CD4-positive, alpha-beta memory T cell (primary cell): ENCODE results near the gene ATP2B1. TPM values are rescaled to one million over a fixed set of nuclear protein-coding genes. Genes with fewer than 3 reads are reported as not detected.
"Not testable (repeated sequence)": the region's sequence is repeated elsewhere in the genome, so short reads cannot be mapped to it uniquely, and the experiment has no call there.

Experiments
- CTCF ChIA-PET: fragments of 350-600 bp; sonication (Branson Sonifier 250); formaldehyde crosslinking; loops from one replicate; lab custom pipeline; 2021; ENCODE audit warnings: inconsistent platforms; ENCODE audit not compliant: partially characterized antibody; lab: Charles Lee
- POLR2A ChIA-PET: fragments of 350-600 bp; sonication (Branson Sonifier 250); formaldehyde crosslinking; loops from one replicate; lab custom pipeline; 2021; ENCODE audit not compliant: partially characterized antibody; lab: Charles Lee
- DNase-seq, 5 donors: peaks; one replicate each; pipeline versions ENCODE4 v3.0.0 to v3.0.0-alpha.2; 2020 to 2022; ENCODE audit warnings: mixed read lengths in 1 of 5
- H3K27ac ChIP-seq: one replicate; pipeline ENCODE4 v1.7.0; 2013; ENCODE audit warnings: low read depth, low read length
- H3K27me3 ChIP-seq: 2 replicates; pipeline ENCODE4 v1.7.0; 2013; ENCODE audit warnings: mild to moderate bottlenecking, low read length, moderate library complexity; ENCODE audit not compliant: insufficient read depth
- H3K36me3 ChIP-seq: 2 replicates; pipeline ENCODE4 v1.7.0; 2013; ENCODE audit warnings: mild to moderate bottlenecking, low read length, moderate library complexity; ENCODE audit not compliant: insufficient read depth
- H3K4me1 ChIP-seq: 2 replicates; pipeline ENCODE4 v1.7.0; 2013; ENCODE audit warnings: mild to moderate bottlenecking, low read length, moderate library complexity; ENCODE audit not compliant: insufficient read depth
- H3K4me3 ChIP-seq, 2 donors: one replicate each; pipeline ENCODE4 v1.7.0; 2013; ENCODE audit warnings: low read length in 2 of 2, mild to moderate bottlenecking in 1 of 2
- H3K9me3 ChIP-seq, 2 donors: one replicate each; pipeline ENCODE4 v1.7.0; 2013; ENCODE audit warnings: low read length in 2 of 2, control low read depth in 1 of 2; ENCODE audit not compliant: control insufficient read depth in 1 of 2
- H3K27ac Mint-ChIP-seq, 7 donors: one replicate each; pipeline ENCODE4 v1.8.0; 2020 to 2021; ENCODE audit warnings: mixed read lengths in 7 of 7, mild to moderate bottlenecking in 6 of 7, inconsistent platforms in 3 of 7, moderate library complexity in 3 of 7
- H3K27me3 Mint-ChIP-seq, 2 donors: one replicate each; pipeline ENCODE4 v1.8.0; 2020 to 2021; ENCODE audit warnings: mixed read lengths in 2 of 2
- H3K36me3 Mint-ChIP-seq, 2 donors: one replicate each; pipeline ENCODE4 v1.8.0; 2020 to 2021; ENCODE audit warnings: mixed read lengths in 2 of 2, inconsistent platforms in 1 of 2, mild to moderate bottlenecking in 1 of 2
- H3K4me1 Mint-ChIP-seq, 4 donors: one replicate each; pipeline ENCODE4 v1.8.0; 2020 to 2021; ENCODE audit warnings: mixed read lengths in 4 of 4, mild to moderate bottlenecking in 1 of 4
- H3K4me3 Mint-ChIP-seq, 8 donors: one replicate each; pipeline ENCODE4 v1.8.0; 2020 to 2021; ENCODE audit warnings: mixed read lengths in 8 of 8, mild to moderate bottlenecking in 7 of 8, moderate library complexity in 6 of 8, inconsistent platforms in 3 of 8
- H3K9me3 Mint-ChIP-seq, 8 donors: one replicate each; pipeline ENCODE4 v1.8.0; 2020 to 2021; ENCODE audit warnings: mixed read lengths in 8 of 8, mild to moderate bottlenecking in 5 of 8, inconsistent platforms in 3 of 8, moderate library complexity in 1 of 8
- intact Hi-C: fragments of 100-400 bp; cut with micrococcal nuclease; formaldehyde crosslinking; loops from one replicate; pipeline ENCODE4 v1.15.1; 2023
- polyA plus RNA-seq, 2 donors: library from polyadenylated mRNA; unstranded; fragments of 300-500 nt; fragmentation: Illumina TruSeq; gene quantifications; one replicate each; pipeline ENCODE4 v1.2.3, GENCODE V29; 2021
- total RNA-seq, 2 experiments: library from RNA; stranded (reverse); gene quantifications; one replicate each; pipeline ENCODE4 v1.2.3, GENCODE V29; 2021

Gene ATP2B1
- total and polyA plus RNA-seq, 4 experiments from 2014 or later, result 57.3 to 86.0 (median 72.6) TPM

DNA sequence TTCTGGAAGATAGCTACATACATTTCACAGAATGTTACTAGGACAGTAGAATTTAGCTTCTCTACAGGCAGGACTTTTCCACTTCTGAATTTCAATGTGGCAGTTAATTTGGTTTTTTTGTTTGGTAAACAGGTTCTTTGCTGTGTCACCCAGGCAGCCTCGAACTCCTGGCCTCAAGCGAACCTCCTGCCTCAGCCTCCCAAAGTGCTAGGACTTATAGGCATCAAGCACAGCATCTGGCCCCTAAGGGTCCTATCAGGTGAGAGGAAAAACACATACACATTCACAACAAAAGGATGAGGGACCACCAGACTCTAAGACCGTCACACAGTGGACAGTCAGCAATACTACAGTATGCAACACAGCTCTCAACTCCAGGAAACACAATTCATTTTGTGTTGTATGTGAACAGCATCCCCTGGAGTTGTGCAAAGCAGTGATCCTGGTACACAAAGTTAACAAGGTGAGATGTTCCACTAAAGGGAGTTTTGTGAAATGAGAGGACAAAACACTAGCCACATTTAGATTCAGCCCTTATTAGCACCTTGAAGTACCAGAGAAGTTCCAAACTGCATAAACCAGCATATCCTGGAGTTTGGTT, 6.9 kb downstream of the ATP2B1 start:
- Mint-ChIP-seq H3K4me3 (peak overlapping the region in 3 of 8 donors; percentile 42 to 57 (median 55)), H3K27ac (peak overlapping the region in 3 of 7 donors; percentile 18 to 69 (median 38)), H3K4me1 (peaks cover 72 to 94% (median 85%) of the 10 kb centered on the region in 4 donors), H3K9me3 (no peaks in the 10 kb centered on the region), H3K36me3 (peaks cover 5 to 8% of the 10 kb centered on the region in 2 donors), H3K27me3 (no peaks in the 10 kb centered on the region)
- peaks cover 97% of the 10 kb centered on the region for H3K4me1 ChIP-seq
- no peak for DNase-seq
- intact Hi-C loops, result no loop called here
- no peaks in the 10 kb centered on the region for H3K36me3 ChIP-seq
- H3K9me3 ChIP-seq, result no peaks in the 10 kb centered on the region
- no peak overlapping the region for H3K27ac ChIP-seq
- H3K4me3 ChIP-seq, result no peak overlapping the region
- CTCF ChIA-PET, result interaction anchor here (0.9 to 1.4 kb wide), 3 partner anchors 13 to 682 kb away, joined by 3 read pairs; no protein-coding TSS in a partner anchor
- no peaks in the 10 kb centered on the region for H3K27me3 ChIP-seq
- POLR2A ChIA-PET, result interaction anchor here (0.5 to 10.6 kb wide), 3 partner anchors 8 to 159 kb away, joined by 3 to 296 read pairs (median 10); partner anchors contain the start of gene ATP2B1

DNA sequence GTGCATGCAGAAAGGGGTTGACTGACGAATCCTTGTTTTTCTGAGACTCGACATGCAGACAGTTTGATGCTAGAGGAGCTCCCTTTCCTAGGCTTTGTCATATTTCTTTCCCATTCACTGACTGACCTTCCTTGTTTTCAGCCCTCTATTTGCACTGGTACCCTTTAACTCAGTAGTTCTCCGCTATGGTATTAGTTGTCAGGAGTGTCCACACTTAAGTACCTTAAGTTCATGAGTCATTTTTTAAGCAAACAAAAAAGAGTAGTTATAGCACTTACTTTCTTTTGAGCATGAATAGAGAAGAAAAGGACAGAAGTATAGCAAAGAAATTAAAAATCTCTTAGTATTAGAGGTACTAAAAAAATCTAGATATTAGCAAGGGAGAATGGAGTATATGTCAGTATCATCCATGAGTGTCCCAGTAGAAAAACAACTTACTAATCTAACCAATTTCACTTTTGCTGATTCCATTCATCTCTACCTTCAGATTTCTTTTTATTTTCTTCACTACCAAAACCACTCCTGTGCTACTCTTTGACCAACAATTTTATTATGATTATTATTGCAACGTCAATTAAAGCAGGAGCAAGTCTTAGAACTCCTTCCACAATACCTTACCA, 8.3 kb downstream of the ATP2B1 start:
- Mint-ChIP-seq H3K27ac (peak overlapping the region in 2 of 7 donors; percentile 9), H3K36me3 (peaks cover 3 to 8% of the 10 kb centered on the region in 2 donors), H3K27me3 (no peaks in the 10 kb centered on the region), H3K4me3 (peak overlapping the region in 2 of 8 donors; percentile 7 to 9), H3K4me1 (peaks cover 67 to 92% (median 81%) of the 10 kb centered on the region in 4 donors), H3K9me3 (no peaks in the 10 kb centered on the region)
- Histone ChIP-seq H3K27ac (no peak overlapping the region), H3K36me3 (no peaks in the 10 kb centered on the region), H3K27me3 (no peaks in the 10 kb centered on the region), H3K4me3 (no peak overlapping the region), H3K9me3 (no peaks in the 10 kb centered on the region), H3K4me1 (peaks cover 96% of the 10 kb centered on the region)
- intact Hi-C loops, result no loop called here
- ChIA-PET CTCF (no interaction called here), POLR2A (interaction anchor here (2.1 kb wide), 1 partner anchor 9 kb away, joined by 10 read pairs; the partner anchor contains the start of gene ATP2B1)
- no peak for DNase-seq

DNA sequence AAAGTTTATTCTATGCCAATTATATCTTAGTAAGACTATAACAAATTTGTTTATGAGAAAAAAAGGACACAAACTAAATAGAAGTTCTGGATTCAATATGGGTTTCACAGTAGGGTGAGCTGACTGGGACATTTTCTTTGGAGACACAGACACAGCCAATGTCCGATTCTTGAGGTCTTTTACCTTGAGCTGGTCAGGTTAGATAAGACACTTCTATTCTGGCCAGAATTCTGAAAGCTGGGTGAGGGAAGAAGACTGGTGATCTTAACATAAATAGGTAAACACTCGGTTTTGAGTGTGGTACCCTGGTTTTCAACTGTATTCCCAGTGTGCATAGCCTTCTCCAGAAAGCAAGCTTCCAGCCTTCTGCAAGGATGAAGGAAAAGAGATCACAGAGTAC, 10.0 kb downstream of the ATP2B1 start:
- Histone ChIP-seq H3K4me1 (peaks cover 94% of the 10 kb centered on the region), H3K36me3 (no peaks in the 10 kb centered on the region), H3K4me3 (no peak overlapping the region), H3K27ac (no peak overlapping the region), H3K9me3 (no peaks in the 10 kb centered on the region), H3K27me3 (no peaks in the 10 kb centered on the region)
- Mint-ChIP-seq H3K9me3 (no peaks in the 10 kb centered on the region), H3K36me3 (peaks cover 3 to 8% of the 10 kb centered on the region in 2 donors), H3K27ac (peak overlapping the region in 1 of 7 donors; percentile 25), H3K27me3 (no peaks in the 10 kb centered on the region), H3K4me1 (peaks cover 68 to 92% (median 82%) of the 10 kb centered on the region in 4 donors), H3K4me3 (peak overlapping the region in 1 of 8 donors; percentile 5)
- no peak for DNase-seq
- CTCF ChIA-PET, result interaction anchor here (1.0 to 1.2 kb wide), 2 partner anchors 14 to 155 kb away, joined by 3 read pairs; no protein-coding TSS in a partner anchor
- intact Hi-C loops, result no loop called here
- POLR2A ChIA-PET, result interaction anchor here (1.5 to 3.0 kb wide), 2 partner anchors 11 to 251 kb away, joined by 3 to 18 read pairs; partner anchors contain the start of gene ATP2B1

DNA sequence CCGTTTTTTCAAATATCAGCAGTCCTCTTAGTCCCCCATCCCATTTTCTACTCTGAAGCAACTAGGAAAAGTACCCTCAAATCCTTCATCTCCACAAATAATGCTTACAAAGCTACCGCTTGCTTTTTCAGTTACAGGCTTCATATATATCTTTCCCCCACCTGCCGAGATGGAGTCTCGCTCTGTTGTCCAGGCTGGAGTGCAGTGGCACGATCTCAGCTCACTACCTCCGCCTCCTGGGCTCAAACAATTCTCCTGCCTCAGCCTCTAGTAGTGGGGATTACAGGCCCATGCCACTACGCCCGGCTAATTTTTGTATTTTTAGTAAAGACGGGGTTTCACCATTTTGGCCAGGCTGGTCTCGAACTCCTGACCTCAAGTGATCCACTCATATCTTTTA, 10.9 kb downstream of the ATP2B1 start:
- intact Hi-C loops, H3K36me3 Mint-ChIP-seq, H3K9me3 Mint-ChIP-seq, H3K27ac ChIP-seq, DNase-seq, H3K9me3 ChIP-seq, H3K4me3 ChIP-seq, H3K36me3 ChIP-seq, H3K27me3 ChIP-seq, H3K27me3 Mint-ChIP-seq: not testable (repeated sequence)
- Mint-ChIP-seq H3K27ac (peak overlapping the region in 3 of 7 donors; percentile 52 to 76 (median 69)), H3K4me1 (peaks cover 68 to 95% (median 85%) of the 10 kb centered on the region in 4 donors), H3K4me3 (peak overlapping the region in 7 of 8 donors; percentile 5 to 40 (median 24))
- peaks cover 96% of the 10 kb centered on the region for H3K4me1 ChIP-seq
- ChIA-PET CTCF (interaction anchor here (0.7 kb wide), 1 partner anchor 184 kb away, joined by 3 read pairs; no protein-coding TSS in a partner anchor), POLR2A (interaction anchor here (3.0 kb wide), 1 partner anchor 11 kb away, joined by 18 read pairs; the partner anchor contains the start of gene ATP2B1)

DNA sequence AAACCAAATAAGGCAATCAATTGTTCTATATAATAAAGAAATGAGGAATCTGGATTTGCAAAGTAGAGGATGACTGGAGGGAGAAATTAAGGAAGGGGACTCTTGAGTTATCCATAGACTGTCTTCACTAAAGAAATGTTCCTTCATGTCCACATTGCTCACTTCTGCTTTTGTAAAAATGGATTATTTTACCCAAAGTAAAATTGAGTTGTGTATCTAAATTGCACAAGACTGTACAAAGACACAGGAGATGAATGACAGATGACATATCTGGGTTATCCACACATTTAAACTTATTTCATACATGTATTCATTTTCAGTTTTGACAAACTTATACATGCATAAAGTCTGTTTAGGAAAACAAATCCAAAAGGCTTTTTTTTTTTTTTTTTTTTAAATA, 11.3 kb downstream of the ATP2B1 start:
- ChIA-PET POLR2A (interaction anchor here (0.9 to 3.0 kb wide), 2 partner anchors 10 to 12 kb away, joined by 3 to 18 read pairs; partner anchors contain the start of gene ATP2B1), CTCF (interaction anchor here (0.7 kb wide), 1 partner anchor 183 kb away, joined by 3 read pairs; no protein-coding TSS in a partner anchor)
- Mint-ChIP-seq H3K27ac (peak overlapping the region in 1 of 7 donors; percentile 11), H3K4me3 (peak overlapping the region in 5 of 8 donors; percentile 11 to 48 (median 17)), H3K27me3 (no peaks in the 10 kb centered on the region), H3K9me3 (no peaks in the 10 kb centered on the region), H3K4me1 (peaks cover 68 to 95% (median 84%) of the 10 kb centered on the region in 4 donors), H3K36me3 (peaks cover 3 to 8% of the 10 kb centered on the region in 2 donors)
- intact Hi-C loops, result no loop called here
- Histone ChIP-seq H3K27ac (no peak overlapping the region), H3K27me3 (no peaks in the 10 kb centered on the region), H3K9me3 (no peaks in the 10 kb centered on the region), H3K4me3 (no peak overlapping the region), H3K36me3 (no peaks in the 10 kb centered on the region), H3K4me1 (peaks cover 96% of the 10 kb centered on the region)
- DNase-seq, result no peak

DNA sequence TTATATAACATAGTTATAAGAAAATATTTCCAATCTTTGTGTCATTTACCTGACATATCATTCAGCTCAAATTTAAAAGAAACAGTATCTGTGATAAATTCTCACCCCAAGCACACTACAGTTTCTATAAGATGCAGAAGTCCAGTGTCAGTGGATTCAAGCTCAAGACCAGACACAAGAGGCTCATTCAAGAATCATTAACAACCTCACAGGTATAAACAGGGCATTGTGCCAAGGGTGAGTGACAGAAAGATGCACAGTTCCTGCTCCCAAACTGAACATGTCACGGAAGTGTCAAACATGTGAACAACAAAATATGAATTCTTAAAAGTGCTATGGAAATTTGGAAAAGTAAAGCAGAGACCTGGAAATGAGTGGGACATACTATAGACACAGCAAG, 12.8 kb downstream of the ATP2B1 start:
- CTCF ChIA-PET, result no interaction called here
- H3K27ac Mint-ChIP-seq, result peak overlapping the region in 2 of 7 donors; percentile 33 to 63

More for the DNA sequence above, 12.8 kb downstream of the ATP2B1 start:
- H3K27me3 Mint-ChIP-seq, result no peaks in the 10 kb centered on the region
- DNase-seq, result no peak
- Histone ChIP-seq H3K4me3 (no peak overlapping the region), H3K27ac (no peak overlapping the region), H3K36me3 (no peaks in the 10 kb centered on the region), H3K4me1 (peaks cover 96% of the 10 kb centered on the region), H3K27me3 (no peaks in the 10 kb centered on the region), H3K9me3 (no peaks in the 10 kb centered on the region)
- H3K36me3 Mint-ChIP-seq, result peaks cover 0 to 8% of the 10 kb centered on the region in 2 donors
- peak overlapping the region in 6 of 8 donors; percentile 45 to 65 (median 56) for H3K4me3 Mint-ChIP-seq
- intact Hi-C loops, result no loop called here
- no peaks in the 10 kb centered on the region for H3K9me3 Mint-ChIP-seq
- peaks cover 67 to 94% (median 83%) of the 10 kb centered on the region in 4 donors for H3K4me1 Mint-ChIP-seq
- POLR2A ChIA-PET, result interaction anchor here (0.7 to 6.2 kb wide), 2 partner anchors 11 to 13 kb away, joined by 3 to 30 read pairs; partner anchors contain the start of gene ATP2B1
